K562 treated with DMSO at 1 percent for 24 hours (cell line): ENCODE data around the gene LARP1. TPM values are rescaled to one million over a fixed set of nuclear protein-coding genes. Genes with fewer than 3 reads are reported as not detected.

ENCODE experiments used
- total RNA-seq: library from RNA; unstranded; fragments of 300-600 nt; gene quantifications from 2 replicates; pipeline ENCODE4 v1.2.3, GENCODE V29; 2022; ENCODE audit warnings: low read depth; ENCODE audit not compliant: insufficient read depth

LARP1 gene
- total RNA-seq = 79.3 and 81.9 TPM in 2 replicates

GRCh38 chr5:154755361-154756008 is at the start of gene LARP1:
Gene LARP1 (plus strand): TSS chr5:154755377. CDS start chr5:154755758, 381 bp downstream.

GRCh38 chr5:154850255-154851062 is 95.3 kb downstream of the LARP1 start, which contains the start of gene FAXDC2:
Gene FAXDC2 (minus strand): TSS chr5:154850603. CDS start chr5:154838178, 12,425 bp downstream.

GRCh38 chr5:154858297-154858971 is 103.3 kb downstream of the LARP1 start, which contains the start of gene CNOT8:
Gene CNOT8 (plus strand): TSS chr5:154858627. CDS start chr5:154863279, 4,652 bp downstream.

Other genes with a start within 250 kb of the LARP1 start
- 18.4 and 19.5 TPM in 2 replicates for gene FAXDC2, start 95.2 kb downstream of the LARP1 start, total RNA-seq
- gene CNOT8, start 103.2 kb downstream of the LARP1 start, total RNA-seq = 39.3 and 54.1 TPM in 2 replicates
- gene GEMIN5, start 182.8 kb downstream of the LARP1 start, total RNA-seq = 8.3 and 9.1 TPM in 2 replicates
- gene MRPL22, start 185.7 kb downstream of the LARP1 start, total RNA-seq = 47.1 and 55.0 TPM in 2 replicates